GM21737 (cell line): Measurements from ENCODE around the gene CD302.
"Not testable (repeated sequence)": the region's sequence is repeated elsewhere in the genome, so short reads cannot be mapped to it uniquely, and the experiment has no call there.

ENCODE experiments used
- ATAC-seq: cut with Tn5 transposase; IDR thresholded peaks from one replicate; pipeline ENCODE4 v1.9.1; 2021; ENCODE audit warnings: mild to moderate bottlenecking, moderate library complexity; ENCODE audit not compliant: unreplicated experiment

CD302 gene

GRCh38 chr2:159755014-159755413 lies 43.0 kb downstream of the CD302 start:
- ATAC-seq, result no peak

GRCh38 chr2:159753797-159754196 lies 44.2 kb downstream of the CD302 start:
- no peak for ATAC-seq

GRCh38 chr2:159750873-159751272 lies 47.1 kb downstream of the CD302 start:
- ATAC-seq, result no peak

DNA sequence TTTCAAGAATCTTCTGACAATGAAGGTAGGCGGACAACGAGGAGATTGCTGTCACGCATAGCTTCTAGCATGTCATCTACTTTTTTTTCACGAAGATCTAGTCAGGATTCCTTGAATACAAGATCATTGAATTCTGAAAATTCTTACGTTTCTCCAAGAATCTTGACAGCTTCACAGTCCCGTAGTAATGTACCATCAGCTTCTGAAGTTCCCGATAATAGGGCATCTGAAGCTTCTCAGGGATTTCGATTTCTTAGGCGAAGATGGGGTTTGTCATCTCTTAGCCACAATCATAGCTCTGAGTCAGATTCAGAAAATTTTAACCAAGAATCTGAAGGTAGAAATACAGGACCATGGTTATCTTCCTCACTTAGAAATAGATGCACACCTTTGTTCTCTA lies 49.9 kb downstream of the CD302 start:
- ATAC-seq, result no peak

DNA sequence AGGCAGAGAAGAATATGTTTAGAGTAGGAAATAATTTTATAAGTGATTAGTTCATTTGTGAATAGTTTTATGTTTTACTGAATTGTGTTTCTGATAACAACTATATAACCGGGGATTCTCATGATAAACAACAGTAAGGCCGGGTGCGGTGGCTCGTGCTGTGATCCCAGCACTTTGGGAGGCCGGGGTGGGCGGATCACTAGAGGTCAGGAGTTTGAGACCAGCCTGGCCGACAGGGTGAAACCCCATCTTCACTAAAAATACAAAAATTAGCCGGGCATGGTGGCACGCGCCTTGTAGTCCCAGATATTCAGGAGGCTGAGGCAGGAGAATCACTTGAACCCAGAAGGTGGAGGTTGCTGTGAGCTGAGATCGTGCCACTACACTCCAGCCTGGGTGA lies 52.8 kb downstream of the CD302 start:
- ATAC-seq, result not testable (repeated sequence)

DNA sequence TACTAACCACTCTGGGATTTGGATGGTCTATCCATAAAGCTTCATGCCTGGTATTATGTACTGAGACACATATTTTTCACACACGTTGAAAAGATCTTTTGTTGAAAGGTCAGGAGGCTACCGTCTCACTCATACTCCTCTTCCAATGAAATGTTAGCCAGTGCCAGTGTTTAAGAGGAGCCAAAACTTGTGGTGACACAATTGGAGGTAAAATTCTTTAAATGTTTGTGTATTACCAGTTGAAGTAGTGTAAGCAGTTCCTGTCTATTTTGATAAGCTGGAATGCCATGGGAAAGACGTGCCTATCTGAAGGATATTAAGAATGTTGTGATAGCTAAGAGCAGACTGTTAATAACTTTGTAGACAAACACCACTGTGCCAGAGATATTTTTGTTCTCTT lies 53.6 kb downstream of the CD302 start:
- no peak for ATAC-seq

GRCh38 chr2:159742846-159743245 lies 55.2 kb downstream of the CD302 start:
- ATAC-seq, result no peak

GRCh38 chr2:159738509-159739390 lies 59.3 kb downstream of the CD302 start:
- no peak for ATAC-seq

GRCh38 chr2:159737917-159738296 lies 60.1 kb downstream of the CD302 start:
- no peak for ATAC-seq

- no peak for ATAC-seq
Observed at GRCh38 chr2:159737292-159737916, 60.6 kb downstream of the CD302 start.

DNA sequence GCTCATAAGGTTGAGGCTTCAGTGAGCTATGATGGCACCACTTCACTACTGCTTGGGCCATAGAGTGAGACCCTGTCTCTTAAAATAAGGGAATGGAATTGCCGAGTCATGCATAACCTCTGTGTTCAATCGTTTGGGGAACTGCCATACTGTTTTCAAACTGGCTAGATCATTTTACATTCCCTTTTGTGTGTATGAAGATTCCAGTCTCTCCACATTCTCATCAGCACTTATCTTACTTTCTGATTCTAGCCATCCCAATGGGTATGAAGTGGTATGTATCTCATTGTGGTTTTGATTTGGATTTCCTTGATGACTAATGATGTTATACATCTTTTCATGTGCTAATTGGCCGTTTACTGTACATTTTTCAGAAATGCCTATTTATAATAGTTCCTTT lies 62.0 kb downstream of the CD302 start:
- ATAC-seq, result no peak

DNA sequence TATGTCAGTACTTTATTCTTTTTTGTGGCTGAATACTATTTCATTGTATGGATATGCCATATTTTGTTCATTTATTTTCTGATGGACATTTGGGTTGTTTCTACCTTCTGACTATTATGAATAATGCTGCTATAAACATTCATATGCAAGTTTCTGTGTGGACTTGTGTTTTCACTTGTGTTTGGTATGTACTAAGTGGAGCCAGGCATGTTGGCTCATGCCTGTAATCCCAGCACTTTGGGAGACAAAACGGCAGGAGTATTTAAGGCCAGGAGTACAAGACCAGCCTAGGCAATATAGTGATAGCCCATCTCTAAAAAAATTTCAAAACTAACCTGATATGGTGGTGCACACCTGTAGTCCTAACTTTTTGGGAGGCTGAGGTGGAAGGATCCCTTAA lies 62.4 kb downstream of the CD302 start:
- ATAC-seq, result no peak

GRCh38 chr2:159728629-159729028 lies 69.4 kb downstream of the CD302 start:
- no peak for ATAC-seq

- ATAC-seq, result no peak
Observed at GRCh38 chr2:159725713-159726112, 72.3 kb downstream of the CD302 start.

DNA sequence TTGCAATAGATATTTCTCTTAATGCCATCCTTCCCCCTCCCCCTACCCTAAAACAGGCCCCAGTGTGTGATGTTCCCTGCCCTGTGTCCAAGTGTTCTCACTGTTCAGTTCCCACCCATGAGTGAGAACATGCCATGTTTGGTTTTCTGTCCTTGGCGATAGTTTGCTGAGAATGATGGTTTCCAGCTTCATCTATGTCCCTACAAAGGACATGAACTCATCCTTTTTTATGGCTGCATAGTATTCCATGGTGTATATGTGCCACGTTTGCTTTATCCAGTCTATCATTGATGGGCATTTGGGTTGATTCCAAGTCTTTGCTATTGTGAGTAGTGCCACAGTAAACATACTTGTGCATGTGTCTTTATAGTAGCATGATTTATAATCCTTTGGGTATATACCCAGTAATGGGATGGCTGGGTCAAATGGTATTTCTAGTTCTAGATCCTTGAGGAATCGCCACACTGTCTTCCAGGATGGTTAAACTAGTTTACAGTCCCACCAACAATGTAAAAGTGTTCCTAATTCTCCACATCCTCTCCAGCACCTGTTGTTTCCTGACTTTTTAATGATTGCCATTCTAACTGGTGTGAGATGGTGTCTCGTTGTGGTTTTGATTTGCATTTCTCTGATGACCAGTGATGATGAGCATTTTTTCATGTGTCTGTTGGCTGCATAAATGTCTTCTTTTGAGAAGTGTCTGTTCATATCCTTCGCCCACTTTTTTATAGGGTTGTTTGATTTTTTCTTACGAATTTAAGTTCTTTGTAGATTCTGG lies 73.0 kb downstream of the CD302 start:
- not testable (repeated sequence) for ATAC-seq

- ATAC-seq, result no peak
Observed at GRCh38 chr2:159722580-159722979, 75.4 kb downstream of the CD302 start.

DNA sequence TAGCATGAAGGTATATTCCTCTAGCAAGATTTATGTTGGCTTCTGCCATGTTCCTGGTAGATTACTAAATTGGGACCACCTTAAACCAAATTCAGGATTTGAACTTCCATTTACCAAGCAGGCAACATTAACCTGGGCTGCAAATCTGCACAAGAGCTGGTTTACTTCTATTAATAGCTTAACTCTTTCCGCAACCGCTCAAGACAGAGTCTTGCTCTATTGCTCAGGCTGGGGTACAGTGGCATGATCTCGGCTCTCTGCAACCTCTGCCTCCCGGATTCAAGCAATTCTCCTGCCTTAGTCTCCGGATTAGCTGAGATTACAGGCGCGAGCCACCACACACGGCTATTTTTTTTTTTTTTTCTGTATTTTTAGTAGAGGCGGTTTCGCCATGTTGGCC lies 77.3 kb downstream of the CD302 start:
- ATAC-seq, result no peak
